Measurements from ENCODE around the gene OR8D1. TPM values are rescaled to one million over a fixed set of nuclear protein-coding genes. Genes with fewer than 3 reads are reported as not detected.

OR8D1 gene
- total and polyA plus RNA-seq, 9 of the 15 experiments (the other 6 are each of a cell fraction or from before 2014, with no cell fraction given): 0.08 to 0.55 TPM; not detected in 7

GRCh38 chr11:124256076-124256475 is 57.7 kb downstream of the OR8D1 start, which contains the start of gene OR8G5:
OR8G5 (plus strand) TSS chr11:124256376; CDS start chr11:124264932, 8,556 bp downstream.
- intact Hi-C loops (cut with micrococcal nuclease) (no loop called here), in situ Hi-C loops (cut with MboI) (no loop called here)
- Histone ChIP-seq H3K9me3 (replicated peaks; ENCODE audit: control insufficient read depth, insufficient read depth, low read depth, low read length) (no peaks in the 10 kb centered on the region), H3K4me1 (replicated peaks in 1 of 2; ENCODE audit: control insufficient read depth in 2 of 2, insufficient read depth in 2 of 2, low read length in 2 of 2) (peaks cover 0 to 4% of the 10 kb centered on the region in 2 experiments; a peak in 2 of 5 replicates), H3K9ac (ENCODE audit: insufficient read depth in 1 of 2, low read depth in 2 of 2, low read length in 2 of 2) (no peak within 1 kb of the TSS), H4K20me1 (replicated peaks; ENCODE audit: control insufficient read depth, insufficient read depth, low read length) (no peaks in the 10 kb centered on the region), H3K27ac (ENCODE audit: extremely low read depth, low read depth, low read length) (no peak within 1 kb of the TSS), H3K4me2 (ENCODE audit: insufficient read depth, low read length) (no peak within 1 kb of the TSS), H2AFZ (ENCODE audit: low read depth, low read length) (no peak within 1 kb of the TSS), H3K27me3 (ENCODE audit: control insufficient read depth in 2 of 2, insufficient read depth in 2 of 2, low read length in 2 of 2) (no peaks in the 10 kb centered on the region), H3K36me3 (ENCODE audit: control insufficient read depth, insufficient read depth, low read length) (no peaks in the 10 kb centered on the region), H3K4me3 (no peak within 1 kb of the TSS), H3K79me2 (ENCODE audit: control insufficient read depth, insufficient read depth, low read length) (no peaks in the 10 kb centered on the region), H3K9me1 (ENCODE audit: control insufficient read depth, insufficient read depth, low read length) (no peaks in the 10 kb centered on the region)
- ATAC-seq (no peak), FAIRE-seq (no peak), DNase-seq (ENCODE audit: extremely low read depth in 1 of 4, low spot score in 3 of 4) (no peak)
- POLR2A ChIA-PET: no interaction called here
- CTCF ChIA-PET (ENCODE audit: low intra/inter-chr PET ratio): no interaction called here
- no TSS peak for BruUV-seq (replicated peaks)
- 48% methylated on average over 4 of the region's 4 CpGs for WGBS (ENCODE audit: insufficient coverage, low coverage, missing lambda C conversion rate)
- no peak for TF ChIP-seq RBBP5 (IDR thresholded peaks at IDR 0.05; ENCODE audit: borderline replicate concordance, insufficient read depth, low read length, poor library complexity, severe bottlenecking)
- TF ChIP-seq TOE1 (IDR thresholded peaks at IDR 0.05; ENCODE audit: borderline replicate concordance): no peak
- no peak for TF ChIP-seq TOE1 (CRISPR knock-in tag; IDR thresholded peaks at IDR 0.05; ENCODE audit: borderline replicate concordance, low read depth)
- TF ChIP-seq SUPT5H (IDR thresholded peaks at IDR 0.05): no peak
- no peak for TF ChIP-seq HNRNPL (IDR thresholded peaks at IDR 0.05; ENCODE audit: low read depth, low read length)
- no peak for TF ChIP-seq ZNF561 (CRISPR knock-in tag; conservative IDR thresholded peaks at IDR 0.05)
- no peak for TF ChIP-seq ZNF76 (CRISPR knock-in tag; IDR thresholded peaks at IDR 0.05; ENCODE audit: borderline replicate concordance)
- TF ChIP-seq GATAD2B (IDR thresholded peaks at IDR 0.05; ENCODE audit: borderline replicate concordance): no peak
- no peak for TF ChIP-seq RFX1 (IDR thresholded peaks at IDR 0.05)
- TF ChIP-seq NR1H2 (CRISPR knock-in tag; IDR thresholded peaks at IDR 0.05): no peak
- TF ChIP-seq ZNF184 (CRISPR knock-in tag; IDR thresholded peaks at IDR 0.05): no peak
- TF ChIP-seq HEY1 (CRISPR knock-in tag; IDR thresholded peaks at IDR 0.05; ENCODE audit: borderline replicate concordance): no peak
- no peak for TF ChIP-seq POLR2AphosphoS2 (IDR thresholded peaks at IDR 0.05; ENCODE audit: low read length)
- TF ChIP-seq U2AF2 (optimal IDR thresholded peaks at IDR 0.05; ENCODE audit: low read depth, low read length): no peak
- TF ChIP-seq POLR2H (tag; IDR thresholded peaks at IDR 0.05; ENCODE audit: low read depth): no peak
- TF ChIP-seq ZBED1 (IDR thresholded peaks at IDR 0.05): no peak
- no peak for TF ChIP-seq USF1 (CRISPR knock-in tag; IDR thresholded peaks at IDR 0.05)
- TF ChIP-seq TSHZ1 (CRISPR knock-in tag; IDR thresholded peaks at IDR 0.05): no peak
- no peak for TF ChIP-seq HOXB6 (CRISPR knock-in tag; IDR thresholded peaks at IDR 0.05; ENCODE audit: borderline replicate concordance)
- no peak for TF ChIP-seq HCFC1 (IDR thresholded peaks at IDR 0.05; ENCODE audit: low read depth, low read length)

All from K562 (cell line).